HG03139 (cell line): ENCODE data around the gene AHI1.

Experiments used
- ATAC-seq: cut with Tn5 transposase; IDR thresholded peaks from one replicate; pipeline ENCODE4 v1.9.1; 2021; ENCODE audit not compliant: unreplicated experiment

AHI1 gene

GRCh38 chr6:135236732-135237131, 260.8 kb downstream of the AHI1 start:
- ATAC-seq = no peak

GRCh38 chr6:135236319-135236718, 261.2 kb downstream of the AHI1 start:
- ATAC-seq = no peak

- no peak for ATAC-seq
Measured at GRCh38 chr6:135235716-135236115, 261.8 kb downstream of the AHI1 start.

GRCh38 chr6:135234492-135234780, 263.1 kb downstream of the AHI1 start:
- no peak for ATAC-seq

GRCh38 chr6:135233686-135234491, 263.7 kb downstream of the AHI1 start:
- no peak for ATAC-seq
